ENCODE data around the gene MNT.
A peak's percentile ranks its signal among the peaks of the same experiment; 100 is the strongest.

MNT gene

DNA sequence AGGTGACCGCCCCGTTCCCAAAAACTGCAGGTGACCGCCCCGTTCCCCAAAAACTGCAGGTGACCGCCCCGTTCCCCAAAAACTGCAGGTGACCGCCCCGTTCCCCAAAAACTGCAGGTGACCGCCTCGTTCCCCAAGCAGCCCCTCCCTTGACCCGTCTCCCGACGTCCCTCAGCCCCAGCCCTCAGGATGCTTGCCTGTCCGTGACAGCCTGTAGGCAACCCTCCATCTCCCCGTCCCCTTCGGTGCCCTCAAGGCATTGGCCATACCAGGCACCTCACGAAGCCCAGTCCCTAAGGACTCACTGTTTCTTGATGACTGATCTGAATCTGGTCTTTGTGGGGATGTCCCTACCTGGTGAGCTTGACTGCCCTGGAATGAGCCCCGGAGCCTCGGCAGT is 38.4 kb downstream of the MNT start:
- DNase-seq = no peak

DNA sequence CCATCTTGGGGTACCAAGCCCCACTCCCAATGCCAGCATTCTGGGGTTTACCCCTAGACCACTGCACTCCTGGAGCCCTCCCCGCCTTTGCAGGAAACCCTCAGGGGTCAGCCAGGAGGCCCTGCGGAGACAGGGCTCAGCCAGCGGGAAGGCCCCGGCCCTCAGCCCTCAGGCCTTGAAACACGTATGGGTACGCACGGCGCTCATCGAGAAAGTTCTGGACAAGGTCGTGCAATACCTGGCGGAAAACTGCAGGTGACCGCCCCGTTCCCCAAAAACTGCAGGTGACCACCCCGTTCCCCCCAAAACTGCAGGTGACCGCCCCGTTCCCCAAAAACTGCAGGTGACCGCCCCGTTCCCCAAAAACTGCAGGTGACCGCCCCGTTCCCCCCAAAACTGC is 38.8 kb downstream of the MNT start:
- DNase-seq = no peak

DNA sequence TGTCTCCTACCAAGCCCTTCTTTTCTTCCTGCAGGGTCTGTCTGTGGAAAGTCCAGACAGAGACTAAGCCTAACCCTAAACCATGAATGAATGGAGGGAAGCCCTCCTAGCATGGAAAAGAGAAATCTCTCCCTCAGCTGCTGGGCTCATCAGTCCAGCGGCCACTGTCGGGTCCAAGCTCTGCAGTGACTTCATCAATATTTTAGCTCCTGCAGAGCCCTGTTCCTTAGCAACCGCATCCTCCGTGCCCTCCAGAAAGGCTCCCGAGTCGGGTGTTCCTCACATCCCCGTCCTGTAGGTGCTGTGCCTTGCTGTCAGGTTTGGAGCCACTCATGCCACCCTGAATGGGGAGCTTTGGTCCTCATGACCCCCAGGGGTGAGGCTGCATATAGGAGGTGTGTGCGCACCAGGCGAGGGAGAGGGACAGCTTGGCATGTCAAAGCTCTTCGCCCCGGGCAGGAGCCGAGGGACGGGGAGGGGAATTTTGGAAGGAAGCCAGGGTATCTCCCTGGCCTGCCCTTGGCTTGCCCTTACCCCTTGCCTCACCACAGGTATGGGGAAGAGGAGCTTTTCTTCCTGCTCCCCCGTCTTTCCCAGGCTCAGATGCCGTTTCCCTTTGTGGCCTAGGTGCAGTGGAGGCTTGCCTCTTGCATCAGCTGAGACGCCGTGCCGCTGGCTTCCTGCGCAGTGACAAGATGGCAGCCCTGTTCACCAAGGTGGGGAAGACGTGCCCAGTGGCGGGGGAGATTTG is 39.7 kb downstream of the MNT start:
- no peak for DNase-seq

DNA sequence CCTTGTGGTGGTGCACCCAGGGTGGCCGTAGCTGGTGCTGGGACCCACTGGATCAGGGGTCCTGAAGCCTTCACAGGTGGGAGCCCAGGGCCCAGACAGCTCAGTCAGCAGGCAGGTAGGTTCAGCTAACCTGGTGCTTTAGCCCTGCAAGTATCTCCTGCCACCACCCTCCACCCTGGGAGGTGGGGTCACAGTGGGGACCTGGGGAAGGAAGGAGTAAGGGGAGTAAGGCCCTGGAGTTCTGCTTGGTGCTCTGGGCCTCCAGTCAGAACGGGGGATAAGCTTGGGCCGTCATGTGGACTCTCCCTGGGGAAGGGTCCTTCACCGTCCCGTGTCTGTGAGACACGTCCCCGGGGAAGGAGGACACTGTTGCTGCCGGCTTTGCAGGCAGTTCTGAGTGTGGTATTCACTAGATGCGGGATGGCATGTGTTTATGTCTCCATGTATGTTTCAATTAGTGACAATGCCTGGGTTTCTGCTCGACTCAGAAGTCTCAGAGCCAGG is 42.9 kb downstream of the MNT start:
- no peak for DNase-seq

DNA sequence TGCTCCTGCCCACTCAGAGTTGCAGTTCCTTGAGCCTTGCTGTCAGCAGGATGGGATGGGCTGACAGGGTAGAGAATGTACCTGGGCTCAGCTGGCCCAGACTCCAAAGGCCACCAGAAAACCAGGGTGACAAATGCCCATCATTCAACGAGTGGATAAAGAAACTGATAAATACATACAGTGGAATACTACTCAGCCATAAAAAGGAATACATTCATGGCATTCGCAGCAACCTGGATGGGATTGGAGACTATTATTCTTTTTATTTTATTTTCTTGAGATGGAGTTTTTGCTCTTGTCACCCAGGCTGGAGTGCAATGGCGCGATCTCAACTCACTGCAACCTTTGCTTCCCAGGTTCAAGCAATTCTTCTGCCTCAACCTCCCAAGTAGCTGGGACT is 43.6 kb downstream of the MNT start:
- DNase-seq = no peak

DNA sequence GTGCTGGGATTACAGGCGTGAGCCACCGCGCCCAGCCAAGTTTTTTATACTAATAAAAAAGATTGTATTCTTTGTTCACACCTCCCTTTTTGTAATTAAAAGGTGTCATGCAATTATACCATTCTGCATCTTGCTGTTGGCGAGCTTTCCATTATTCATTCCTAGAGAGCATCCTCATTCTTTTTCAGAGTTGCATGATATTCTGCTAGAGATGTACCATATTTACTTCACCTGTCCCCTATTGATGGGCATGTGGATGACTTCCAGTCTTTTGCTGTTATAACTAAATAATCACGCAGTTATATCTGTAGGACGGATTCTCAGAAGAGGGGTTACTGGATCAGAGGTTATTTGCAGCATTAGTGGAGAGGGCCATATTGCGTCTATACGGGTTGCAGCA is 46.5 kb downstream of the MNT start:
- no peak for DNase-seq

DNA sequence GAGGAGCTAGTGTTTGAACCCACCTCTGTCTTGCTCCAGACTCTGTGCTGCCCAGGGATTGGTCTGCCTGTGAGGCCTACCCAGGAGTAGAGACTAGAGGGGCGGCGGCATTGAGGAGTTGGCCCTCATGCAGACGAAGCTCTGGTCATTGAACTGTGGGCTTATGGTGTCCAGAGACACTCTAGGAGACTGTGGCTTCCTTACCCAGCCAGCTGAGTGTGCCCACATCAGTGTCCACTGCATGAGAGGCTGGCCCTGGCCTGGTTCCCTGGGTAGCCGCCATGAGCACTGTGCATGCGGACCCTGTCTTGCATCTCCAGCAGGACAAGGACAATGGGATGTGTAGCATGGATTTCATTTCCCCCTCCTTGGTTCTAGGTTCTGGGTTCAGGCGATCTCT is 49.6 kb downstream of the MNT start:
- DNase-seq = no peak

DNA sequence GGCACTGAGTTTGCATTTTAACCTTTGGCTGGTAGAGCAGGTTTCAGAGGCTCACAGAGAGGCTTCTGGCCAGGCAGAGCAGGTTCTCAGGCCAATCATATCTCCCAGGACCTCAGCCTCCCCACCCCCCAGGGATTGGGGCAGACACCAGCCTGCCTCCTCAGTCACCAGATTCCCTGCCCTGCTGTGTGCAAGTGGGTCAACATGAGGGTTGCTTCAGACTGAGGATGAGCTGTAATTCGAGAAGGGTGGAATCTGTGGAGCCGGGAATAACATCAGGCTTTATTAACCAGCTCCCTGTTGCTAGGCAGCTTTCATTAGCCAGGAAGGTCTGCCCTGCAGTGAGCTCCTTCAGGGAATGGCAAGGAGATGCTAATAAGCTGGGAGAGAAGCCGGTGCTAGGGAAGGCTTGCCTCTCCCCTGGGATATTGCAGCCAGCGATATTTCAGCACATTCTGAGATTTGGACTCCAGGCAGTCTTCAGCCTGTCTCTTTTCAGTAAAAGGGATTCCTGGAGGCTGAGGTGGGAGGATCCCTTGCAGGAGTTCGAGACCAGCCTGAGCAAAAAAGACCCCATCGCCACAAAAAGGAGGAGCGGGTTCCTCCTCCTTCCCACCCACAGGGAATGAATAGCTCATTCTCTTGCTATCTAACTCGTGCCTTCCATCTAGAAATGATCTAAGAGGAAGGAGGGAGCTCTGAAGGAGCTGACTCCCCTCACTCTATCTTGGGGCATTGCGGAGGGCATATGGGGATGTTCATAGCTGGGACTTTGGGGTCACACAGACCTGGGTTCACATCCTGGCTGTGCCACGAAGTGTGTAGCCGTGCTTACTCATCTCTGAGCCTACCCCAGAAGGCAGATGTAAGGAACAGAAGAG is 52.8 kb downstream of the MNT start:
- DNase-seq = peak; percentile 93

DNA sequence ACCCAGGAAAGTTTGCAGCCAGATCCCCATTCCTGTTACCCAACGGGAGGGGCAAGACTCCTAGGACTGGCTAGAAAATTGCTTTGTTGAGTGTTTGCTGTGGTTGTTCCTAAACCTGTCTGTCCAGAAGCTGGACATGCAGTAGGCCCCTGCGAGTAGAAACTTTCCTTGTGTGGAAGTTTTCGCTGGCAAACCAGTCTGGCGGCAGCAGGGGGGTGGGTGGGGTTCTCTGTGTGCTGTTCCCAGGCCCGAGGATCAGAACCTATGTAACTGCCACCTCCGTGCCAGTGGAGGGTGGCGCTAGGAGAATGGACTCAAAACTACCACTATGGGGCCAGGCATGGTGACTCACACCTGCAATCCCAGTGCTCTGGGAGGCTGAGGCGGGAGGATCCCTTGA is 54.4 kb downstream of the MNT start:
- DNase-seq = no peak

DNA sequence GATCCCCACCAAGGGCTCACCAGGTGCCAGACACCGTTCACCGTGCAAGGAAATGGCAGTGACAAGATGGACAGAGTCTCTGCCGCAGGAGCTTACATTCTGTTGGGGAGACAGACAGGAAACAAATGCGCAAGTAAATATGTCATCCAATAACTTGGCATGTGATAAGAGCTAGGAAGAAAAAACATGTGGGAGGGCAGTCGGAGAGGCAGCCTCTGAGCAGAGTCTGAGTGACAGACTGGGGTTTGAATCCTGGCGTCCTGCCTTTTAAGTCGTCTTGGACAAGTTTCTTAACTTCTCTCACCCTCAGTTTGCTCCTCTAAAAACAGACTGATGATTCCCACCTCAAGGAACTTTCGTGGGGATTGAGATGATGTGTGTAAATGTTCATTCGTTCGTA is 56.3 kb downstream of the MNT start:
- no peak for DNase-seq

DNA sequence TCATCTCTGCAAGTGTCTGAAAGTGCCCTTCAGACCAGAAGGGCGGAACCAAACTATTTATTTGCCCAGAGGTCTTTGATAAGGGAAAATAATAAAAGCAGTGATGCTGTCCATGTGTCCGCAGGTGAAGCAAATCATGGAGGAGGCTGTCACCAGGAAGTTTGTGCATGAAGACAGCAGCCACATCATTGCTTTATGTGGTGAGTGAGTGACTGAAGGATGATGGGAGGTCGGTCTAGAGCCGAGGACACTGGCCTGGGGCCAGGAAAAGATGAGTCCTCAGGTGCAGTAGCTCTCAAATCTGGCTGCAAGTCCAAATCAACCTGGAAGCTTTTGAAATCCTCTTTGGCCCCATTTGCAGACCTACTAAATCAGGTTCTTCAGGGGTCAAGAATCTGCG is 57.4 kb downstream of the MNT start:
- peak; percentile 45 for DNase-seq

DNA sequence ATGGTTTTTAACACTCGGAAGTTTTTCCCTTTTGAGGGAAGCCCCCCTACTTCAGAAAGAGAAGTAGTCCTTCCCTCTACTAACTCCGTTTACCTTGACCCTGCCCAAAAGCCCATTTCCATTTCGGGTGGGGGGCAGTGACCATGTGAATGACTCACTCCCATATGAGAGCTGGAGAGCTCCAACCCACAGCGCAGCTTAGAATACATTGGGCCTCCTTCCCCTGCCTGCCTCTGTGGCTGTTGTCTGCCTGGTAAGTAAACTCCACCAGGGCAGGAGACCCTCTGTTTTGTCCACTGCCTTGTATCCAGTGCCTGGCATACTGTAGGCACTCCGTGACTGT is 62.6 kb downstream of the MNT start:
- peak; percentile 14 for DNase-seq

DNA sequence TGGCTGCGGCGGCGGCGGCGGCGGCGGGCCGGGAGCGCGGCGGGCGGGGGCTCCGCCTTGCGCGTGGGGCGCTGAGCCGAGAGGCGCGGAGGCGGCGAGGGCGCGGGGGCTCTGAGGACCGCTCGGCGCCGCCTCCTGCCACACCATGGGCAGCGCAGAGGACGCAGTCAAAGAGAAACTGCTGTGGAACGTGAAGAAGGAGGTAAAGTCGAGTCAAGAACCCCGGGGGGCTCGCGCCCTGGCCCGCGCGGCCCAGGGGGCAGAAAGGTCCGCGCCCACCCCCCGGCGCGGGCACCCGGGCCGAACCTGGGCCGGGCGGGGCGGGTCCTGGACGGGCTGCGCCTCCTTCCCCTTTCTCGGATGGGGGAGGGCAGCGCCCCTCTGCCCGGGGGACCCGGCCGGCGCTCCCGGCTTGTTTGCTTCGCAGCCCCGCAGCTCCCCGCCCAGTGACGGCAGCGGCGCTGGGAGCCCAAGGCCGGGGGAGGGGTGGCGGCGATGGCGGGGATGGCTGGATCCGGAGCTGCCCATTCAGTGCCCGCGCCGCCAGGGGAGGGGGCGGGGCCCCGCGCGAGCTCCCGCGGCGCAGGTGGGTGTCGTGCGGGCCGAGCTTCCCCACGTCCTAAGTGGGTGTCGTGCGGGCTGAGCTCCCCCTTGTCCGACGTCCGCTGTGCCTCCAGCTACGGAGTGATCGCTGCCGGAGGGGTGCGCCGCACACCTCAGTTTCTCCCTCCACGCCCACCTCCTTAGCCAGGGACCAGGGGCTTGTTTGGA is 63.1 kb downstream of the MNT start:
- DNase-seq = peak; percentile 70

DNA sequence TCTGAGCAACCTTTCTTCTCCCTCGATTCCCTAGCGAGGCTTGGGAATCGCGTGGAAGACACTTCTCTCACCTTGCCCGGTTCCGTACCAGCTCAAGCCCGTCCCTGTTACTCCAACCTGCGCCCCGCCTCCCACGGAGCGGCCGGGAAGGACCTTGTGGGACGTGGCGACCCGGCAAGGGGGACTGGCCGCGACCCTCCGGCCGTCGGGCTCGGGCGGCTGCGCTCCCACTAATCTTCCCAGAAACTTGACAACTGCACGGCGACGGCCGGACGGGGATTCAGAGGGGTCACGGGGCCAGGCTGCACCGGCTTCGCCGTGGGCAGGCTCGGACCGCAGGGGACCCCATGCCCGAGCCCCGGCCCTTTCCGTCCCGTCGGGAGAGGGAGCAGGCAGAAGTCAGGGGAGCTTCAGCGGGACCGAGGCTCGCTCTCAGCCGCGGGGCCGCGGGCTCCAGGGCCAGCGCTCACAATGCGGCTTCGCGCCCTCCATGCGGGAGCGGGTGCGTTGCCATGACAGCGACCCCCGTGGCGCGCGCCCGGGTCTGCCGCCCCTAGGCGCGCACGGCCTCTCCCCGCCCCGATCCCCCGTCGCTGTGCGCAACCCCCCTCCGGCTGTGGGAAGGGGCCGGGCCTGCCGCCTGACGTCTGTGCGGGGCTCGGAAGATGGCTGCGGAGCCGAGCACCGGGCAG is 63.9 kb downstream of the MNT start, which contains the start of gene SGSM2:
SGSM2 (plus strand) TSS at position 650 of the 692 bp plus-strand sequence. CDS start 188 bp downstream, outside the sequence.
- peak; percentile 56 for DNase-seq

DNA sequence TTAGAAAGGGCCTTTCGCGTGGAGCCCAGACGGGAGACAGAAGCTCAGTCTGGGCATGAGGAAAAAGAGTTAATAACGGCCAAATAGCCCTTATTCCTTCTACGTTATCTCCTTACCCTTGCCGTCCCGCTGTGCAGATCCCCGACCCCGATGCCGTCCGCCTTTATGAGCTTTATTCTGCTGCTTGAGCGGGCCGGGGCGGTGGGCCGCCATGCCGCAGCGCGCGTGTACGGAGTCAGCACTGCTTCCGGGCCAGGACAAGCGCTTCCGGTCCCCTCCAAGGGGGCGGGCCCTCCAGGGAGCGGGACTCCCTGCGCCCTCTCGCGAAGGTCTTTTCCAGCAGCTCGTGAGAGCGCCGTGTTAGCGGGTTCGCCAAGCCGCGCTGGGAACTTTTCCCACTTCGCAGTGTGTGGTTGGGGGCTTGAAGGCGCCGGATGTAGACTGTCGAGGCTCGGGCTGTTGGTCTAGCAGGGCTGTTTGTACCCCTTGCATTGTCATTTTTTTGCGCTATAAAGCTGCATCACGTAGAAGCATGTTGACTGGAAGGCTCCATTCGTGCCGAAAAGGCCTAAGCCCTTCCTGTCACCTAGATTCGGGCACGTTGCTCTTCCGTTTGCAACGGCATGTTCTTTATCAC is 64.5 kb downstream of the MNT start, which contains the start of gene TSR1:
TSR1 (minus strand) TSS at position 243 of the 637 bp plus-strand sequence; CDS start at position 213, 30 bp downstream.
- DNase-seq = peak; percentile 93

DNA sequence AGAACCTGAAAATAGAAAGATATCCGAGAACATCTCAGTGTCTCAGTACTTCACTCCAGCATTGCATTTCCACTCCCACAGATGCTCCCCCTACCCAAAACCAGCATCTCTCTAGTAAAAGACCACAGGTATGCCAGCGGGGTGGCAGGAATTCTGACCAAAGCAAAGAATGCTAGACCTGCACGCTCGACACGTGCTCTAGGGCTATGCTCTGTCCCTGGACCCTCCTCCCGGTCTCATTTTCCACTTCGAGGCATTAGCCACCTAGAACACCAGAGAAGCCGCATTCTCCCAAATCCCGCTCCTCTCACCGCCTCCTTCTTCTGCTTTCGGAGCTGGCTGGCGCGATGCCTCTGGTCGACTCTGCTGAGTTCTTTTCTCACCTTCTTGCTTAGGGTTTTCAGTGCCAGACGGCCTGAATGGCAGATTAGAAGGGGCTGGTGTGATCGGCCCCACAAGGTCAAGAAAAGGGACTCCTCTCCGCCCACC is 65.1 kb downstream of the MNT start:
- DNase-seq = peak; percentile 29
